Tibial artery (tissue), 4 donors: ENCODE data around the gene IFIT1B.

Source experiments
- DNase-seq, 2 donors: peaks; one replicate each; pipeline ENCODE4 v3.0.0-alpha.2; 2019
- H3K27ac ChIP-seq, 2 donors: fragments of 200-600 bp; sonication (generic) in 1 of 2; 1 replicate in 1 of 2; 2 replicates in 1 of 2; pipeline ENCODE4 v1.5.1; 2018 to 2019; ENCODE audit warnings: mild to moderate bottlenecking in 1 of 2
- H3K27me3 ChIP-seq, 2 donors: fragments of 200-600 bp; sonication (generic) in 1 of 2; one replicate each; pipeline versions ENCODE4 v1.5.1 to v1.6.0; 2016 to 2019
- H3K36me3 ChIP-seq, 3 donors: fragments of 200-600 bp; sonication (generic) in 2 of 3; one replicate each; pipeline ENCODE4 v1.5.1; 2016 to 2019; ENCODE audit warnings: mild to moderate bottlenecking in 2 of 3
- H3K4me1 ChIP-seq, 4 donors: fragments of 200-600 bp; sonication (generic) in 2 of 4; 1 replicate in 3 of 4; 2 replicates in 1 of 4; pipeline ENCODE4 v1.5.1; 2016 to 2019
- H3K4me3 ChIP-seq, 2 donors: fragments of 200-600 bp; sonication (generic) in 1 of 2; 1 replicate in 1 of 2; 2 replicates in 1 of 2; pipeline ENCODE4 v1.5.1; 2018 to 2019; ENCODE audit warnings: mild to moderate bottlenecking in 2 of 2
- H3K9me3 ChIP-seq, 3 donors: fragments of 200-600 bp; sonication (generic) in 1 of 3; one replicate each; pipeline ENCODE4 v1.5.1; 2016 to 2019
- intact Hi-C: fragments of 100-400 bp; cut with DNase I; formaldehyde crosslinking; loops from one replicate; pipeline ENCODE4 v1.15.0; 2023; ENCODE audit warnings: low total_unique reads
- TF ChIP-seq, protein P1 (sequence below), 2 experiments: fragments of 200-600 bp in 1 of 2; fragments of 450-650 bp in 1 of 2; IDR thresholded peaks; one replicate each; pipeline ENCODE4 v1.5.1; 2017 to 2019; ENCODE audit warnings: antibody characterized with exemption in 2 of 2, mild to moderate bottlenecking in 1 of 2, moderate library complexity in 1 of 2

The IFIT1B gene

DNA sequence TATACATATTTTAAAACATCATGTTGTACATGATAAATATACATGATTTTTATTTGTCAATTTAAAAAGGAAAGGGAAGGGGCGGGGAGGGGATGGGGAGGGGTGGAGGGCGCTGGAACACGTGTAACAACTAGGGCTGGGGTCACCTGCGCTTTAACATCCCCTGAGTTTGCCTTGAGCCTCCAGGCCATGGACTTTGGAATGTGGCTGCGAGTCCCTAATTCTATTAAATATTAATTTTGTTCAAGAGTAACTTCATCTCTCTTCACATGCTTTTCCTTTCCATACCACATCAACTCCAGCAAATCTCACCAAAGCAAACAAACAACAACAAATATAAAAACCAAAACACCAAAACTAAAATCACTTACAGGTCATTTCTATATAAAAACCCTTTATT is 47.1 kb downstream of the IFIT1B start:
- Histone ChIP-seq H3K36me3 (peaks cover 0 to 14% (median 0%) of the 10 kb centered on the region in 3 donors), H3K9me3 (no peaks in the 10 kb centered on the region), H3K4me1 (no peaks in the 10 kb centered on the region), H3K4me3 (no peak overlapping the region), H3K27me3 (no peaks in the 10 kb centered on the region), H3K27ac (no peak overlapping the region)
- DNase-seq: no peak
- intact Hi-C loops: loop anchor here (1.0 to 10.0 kb wide), 2 partner anchors 136 to 280 kb away; partner anchors contain the start of gene KIF20B
- TF ChIP-seq, protein P1, sequence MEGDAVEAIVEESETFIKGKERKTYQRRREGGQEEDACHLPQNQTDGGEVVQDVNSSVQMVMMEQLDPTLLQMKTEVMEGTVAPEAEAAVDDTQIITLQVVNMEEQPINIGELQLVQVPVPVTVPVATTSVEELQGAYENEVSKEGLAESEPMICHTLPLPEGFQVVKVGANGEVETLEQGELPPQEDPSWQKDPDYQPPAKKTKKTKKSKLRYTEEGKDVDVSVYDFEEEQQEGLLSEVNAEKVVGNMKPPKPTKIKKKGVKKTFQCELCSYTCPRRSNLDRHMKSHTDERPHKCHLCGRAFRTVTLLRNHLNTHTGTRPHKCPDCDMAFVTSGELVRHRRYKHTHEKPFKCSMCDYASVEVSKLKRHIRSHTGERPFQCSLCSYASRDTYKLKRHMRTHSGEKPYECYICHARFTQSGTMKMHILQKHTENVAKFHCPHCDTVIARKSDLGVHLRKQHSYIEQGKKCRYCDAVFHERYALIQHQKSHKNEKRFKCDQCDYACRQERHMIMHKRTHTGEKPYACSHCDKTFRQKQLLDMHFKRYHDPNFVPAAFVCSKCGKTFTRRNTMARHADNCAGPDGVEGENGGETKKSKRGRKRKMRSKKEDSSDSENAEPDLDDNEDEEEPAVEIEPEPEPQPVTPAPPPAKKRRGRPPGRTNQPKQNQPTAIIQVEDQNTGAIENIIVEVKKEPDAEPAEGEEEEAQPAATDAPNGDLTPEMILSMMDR (IDR thresholded peaks at IDR 0.05): no peak

DNA sequence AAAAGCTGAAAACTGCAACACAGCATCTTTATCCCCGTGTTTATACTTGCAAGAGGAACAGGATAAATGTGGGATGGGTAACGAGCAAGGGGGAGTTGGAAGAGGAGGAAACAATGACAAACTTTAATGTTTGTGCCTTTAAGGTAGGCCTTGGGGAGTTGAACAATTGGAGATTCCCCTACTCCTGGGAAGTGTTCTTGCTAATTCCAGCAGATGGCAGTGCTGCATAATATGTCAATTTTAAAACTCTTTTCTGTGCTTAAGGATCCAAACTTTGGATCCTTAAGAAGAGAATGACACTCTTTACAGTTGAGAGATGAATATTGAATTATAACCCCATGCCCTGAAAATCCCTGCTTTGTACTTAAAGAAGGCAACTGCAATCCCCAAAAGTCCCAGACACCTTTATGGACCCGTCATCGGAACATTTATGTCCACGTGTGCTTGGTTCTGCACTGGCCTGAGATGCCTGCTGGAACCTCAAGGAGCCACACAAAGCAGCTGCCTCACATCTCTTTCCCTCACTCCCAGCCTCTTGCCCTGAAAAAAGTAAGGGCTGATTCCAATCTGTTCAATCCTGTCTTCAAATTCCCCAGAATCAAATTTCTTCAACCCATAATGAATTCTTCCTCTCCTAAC is 48.5 kb downstream of the IFIT1B start:
- Histone ChIP-seq H3K27ac (no peak overlapping the region), H3K4me3 (no peak overlapping the region), H3K27me3 (no peaks in the 10 kb centered on the region), H3K9me3 (no peaks in the 10 kb centered on the region), H3K4me1 (no peaks in the 10 kb centered on the region), H3K36me3 (peaks cover 0 to 3% (median 0%) of the 10 kb centered on the region in 3 donors)
- intact Hi-C loops: loop anchor here (10.0 kb wide), 1 partner anchor 278 kb away; the partner anchor contains the start of gene KIF20B
- no peak for DNase-seq
- TF ChIP-seq, protein P1 (IDR thresholded peaks at IDR 0.05): peak; percentile 87 to 91

DNA sequence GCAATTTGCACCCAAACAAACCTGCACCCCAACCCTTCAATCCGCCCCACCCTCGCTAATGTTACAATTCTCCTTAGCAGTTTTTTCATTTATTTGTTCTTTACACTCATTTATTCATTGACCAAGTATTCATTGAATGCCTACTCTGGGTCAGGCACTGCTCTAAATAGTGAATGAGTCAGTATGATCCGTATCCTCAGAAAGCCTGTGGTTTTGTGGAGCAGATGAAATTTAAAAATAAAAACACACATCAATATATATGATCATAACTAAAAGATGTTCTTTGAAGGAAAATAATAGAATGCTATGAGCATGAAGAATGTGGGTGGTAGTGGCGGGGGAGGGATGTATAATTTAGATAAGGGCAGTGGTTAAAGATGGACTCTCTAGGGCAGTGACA is 49.8 kb downstream of the IFIT1B start:
- TF ChIP-seq, protein P1 (IDR thresholded peaks at IDR 0.05): no peak
- Histone ChIP-seq H3K27me3 (no peaks in the 10 kb centered on the region), H3K4me3 (no peak overlapping the region), H3K9me3 (no peaks in the 10 kb centered on the region), H3K4me1 (no peaks in the 10 kb centered on the region), H3K36me3 (no peaks in the 10 kb centered on the region), H3K27ac (no peak overlapping the region)
- intact Hi-C loops: loop anchor here (10.0 kb wide), 1 partner anchor 277 kb away; the partner anchor contains the start of gene KIF20B
- DNase-seq: no peak

DNA sequence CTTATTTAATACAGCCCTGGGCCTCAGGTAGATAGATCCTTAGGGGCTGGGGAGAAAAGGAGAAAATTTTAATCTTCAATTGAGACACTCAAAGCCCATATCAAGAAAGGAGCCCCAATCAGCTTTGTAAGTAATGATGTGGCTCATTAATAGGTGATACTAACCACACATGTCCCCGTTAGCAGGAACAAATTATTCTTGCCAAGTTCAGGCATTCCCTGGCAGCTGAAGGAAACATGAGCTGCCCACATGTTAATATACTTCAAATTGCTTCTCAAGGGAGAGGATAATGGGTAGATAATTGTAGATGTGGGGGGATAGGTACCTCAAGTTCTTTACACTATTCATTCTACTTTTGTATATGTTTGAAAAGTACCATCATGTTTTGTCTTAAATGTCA is 51.0 kb downstream of the IFIT1B start:
- Histone ChIP-seq H3K27me3 (no peaks in the 10 kb centered on the region), H3K4me1 (no peaks in the 10 kb centered on the region), H3K27ac (no peak overlapping the region), H3K36me3 (no peaks in the 10 kb centered on the region), H3K9me3 (no peaks in the 10 kb centered on the region), H3K4me3 (no peak overlapping the region)
- DNase-seq: no peak
- TF ChIP-seq, protein P1 (IDR thresholded peaks at IDR 0.05): no peak
- intact Hi-C loops: loop anchor here (10.0 kb wide), 1 partner anchor 276 kb away; the partner anchor contains the start of gene KIF20B

DNA sequence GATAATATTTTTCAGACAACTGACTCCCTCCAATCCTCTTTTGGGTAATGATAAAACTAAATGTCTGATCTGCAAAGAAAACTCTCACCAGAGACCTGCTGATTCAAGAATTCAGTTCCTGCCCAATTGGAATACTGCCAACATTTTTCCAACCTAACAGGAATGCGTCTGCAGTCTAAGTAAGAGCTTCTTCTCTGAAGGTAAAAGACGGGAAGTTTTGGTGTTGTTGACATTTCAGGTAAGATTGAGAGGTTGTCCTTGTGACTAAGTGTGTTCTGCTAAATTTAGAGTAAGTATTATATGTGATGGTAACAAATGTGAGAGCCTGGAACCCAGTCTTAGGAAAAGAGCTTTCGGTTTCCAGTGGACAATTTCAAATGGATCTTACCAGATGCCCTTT is 54.1 kb downstream of the IFIT1B start:
- intact Hi-C loops: no loop called here
- no peak overlapping the region for H3K27ac ChIP-seq
- no peak overlapping the region for H3K4me3 ChIP-seq
- H3K9me3 ChIP-seq: no peaks in the 10 kb centered on the region
- no peak for DNase-seq
- no peaks in the 10 kb centered on the region for H3K4me1 ChIP-seq
- TF ChIP-seq, protein P1 (IDR thresholded peaks at IDR 0.05): no peak
- H3K27me3 ChIP-seq: no peaks in the 10 kb centered on the region
- H3K36me3 ChIP-seq: no peaks in the 10 kb centered on the region
